ENCODE measurements around the gene KRT31.
"Not testable (repeated sequence)": the region's sequence is repeated elsewhere in the genome, so short reads cannot be mapped to it uniquely, and the experiment has no call there.

DNA sequence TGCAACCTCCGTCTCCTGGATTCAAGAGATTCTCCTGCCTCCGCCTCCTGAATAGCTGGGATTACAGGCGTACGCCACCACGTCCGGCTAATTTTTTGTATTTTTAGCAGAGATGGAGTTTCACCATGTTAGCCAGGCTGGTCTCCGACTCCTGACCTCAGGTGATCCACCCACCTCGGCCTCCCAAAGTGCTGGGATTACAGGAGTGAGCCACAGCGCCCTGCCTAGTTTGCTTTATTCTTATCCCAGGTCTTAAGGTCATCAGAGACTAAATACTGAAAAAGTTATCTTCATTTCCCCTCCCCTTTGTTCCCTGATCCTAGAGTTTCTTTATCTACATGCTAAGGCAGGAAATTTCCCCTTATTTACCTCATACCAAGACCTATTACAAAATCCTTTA lies 33.0 kb upstream of the KRT31 start:
- TF ChIP-seq, protein P1, sequence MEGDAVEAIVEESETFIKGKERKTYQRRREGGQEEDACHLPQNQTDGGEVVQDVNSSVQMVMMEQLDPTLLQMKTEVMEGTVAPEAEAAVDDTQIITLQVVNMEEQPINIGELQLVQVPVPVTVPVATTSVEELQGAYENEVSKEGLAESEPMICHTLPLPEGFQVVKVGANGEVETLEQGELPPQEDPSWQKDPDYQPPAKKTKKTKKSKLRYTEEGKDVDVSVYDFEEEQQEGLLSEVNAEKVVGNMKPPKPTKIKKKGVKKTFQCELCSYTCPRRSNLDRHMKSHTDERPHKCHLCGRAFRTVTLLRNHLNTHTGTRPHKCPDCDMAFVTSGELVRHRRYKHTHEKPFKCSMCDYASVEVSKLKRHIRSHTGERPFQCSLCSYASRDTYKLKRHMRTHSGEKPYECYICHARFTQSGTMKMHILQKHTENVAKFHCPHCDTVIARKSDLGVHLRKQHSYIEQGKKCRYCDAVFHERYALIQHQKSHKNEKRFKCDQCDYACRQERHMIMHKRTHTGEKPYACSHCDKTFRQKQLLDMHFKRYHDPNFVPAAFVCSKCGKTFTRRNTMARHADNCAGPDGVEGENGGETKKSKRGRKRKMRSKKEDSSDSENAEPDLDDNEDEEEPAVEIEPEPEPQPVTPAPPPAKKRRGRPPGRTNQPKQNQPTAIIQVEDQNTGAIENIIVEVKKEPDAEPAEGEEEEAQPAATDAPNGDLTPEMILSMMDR (IDR thresholded peaks at IDR 0.05), result not testable (repeated sequence)
- TF ChIP-seq EZH2 (IDR thresholded peaks at IDR 0.05; ENCODE audit: borderline replicate concordance, insufficient read depth, low read depth, low read length, poor library complexity, severe bottlenecking), result not testable (repeated sequence)

Data from B cell (primary cell).